ENCODE measurements around the gene TSSK6. TPM values are rescaled to one million over a fixed set of nuclear protein-coding genes. Genes with fewer than 3 reads are reported as not detected.

Gene TSSK6
- total RNA-seq, 1 donor from 2014 or later, result not detected

DNA sequence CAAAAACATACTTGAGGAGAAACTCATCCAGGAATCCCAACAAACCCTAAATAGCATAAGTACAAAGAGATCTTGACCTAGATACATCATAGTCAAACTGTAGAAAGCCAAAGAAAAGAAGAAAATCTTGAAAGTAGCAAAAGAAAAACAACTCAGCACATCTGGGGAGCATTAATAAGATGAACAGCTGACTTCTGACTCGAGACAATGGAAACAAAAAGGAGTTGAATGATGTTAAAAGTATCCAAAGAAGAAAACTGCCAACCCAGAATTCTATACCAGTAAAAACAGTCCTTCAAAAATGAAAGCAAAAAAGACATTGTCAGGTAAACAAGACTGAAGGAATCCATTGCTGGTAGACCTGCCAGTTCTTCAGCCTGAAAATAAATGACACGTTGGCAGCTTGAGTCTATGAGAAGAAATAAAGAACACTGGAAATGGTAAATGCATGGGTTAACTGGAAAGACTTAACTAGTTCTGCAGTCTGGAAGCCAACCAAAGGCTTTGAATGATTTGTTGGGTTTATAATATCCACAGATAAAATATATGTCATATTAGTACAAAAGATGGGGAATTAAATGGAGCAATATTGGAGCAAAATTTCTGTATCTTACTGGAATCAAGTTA, 46.8 kb downstream of the TSSK6 start:
- Histone ChIP-seq H3K9me3 (peaks cover 16 to 24% of the 10 kb centered on the region in 2 donors), H3K36me3 (peaks cover 20 to 40% of the 10 kb centered on the region in 2 donors), H3K27me3 (no peaks in the 10 kb centered on the region), H3K4me3 (no peak overlapping the region), H3K4me1 (peaks cover 2 to 15% of the 10 kb centered on the region in 2 donors), H3K27ac (no peak overlapping the region)
- no peak for DNase-seq (ENCODE audit: low spot score in 2 of 2)
- intact Hi-C loops (cut with DNase I), result no loop called here
- no peak for TF ChIP-seq CTCF (IDR thresholded peaks at IDR 0.05)

DNA sequence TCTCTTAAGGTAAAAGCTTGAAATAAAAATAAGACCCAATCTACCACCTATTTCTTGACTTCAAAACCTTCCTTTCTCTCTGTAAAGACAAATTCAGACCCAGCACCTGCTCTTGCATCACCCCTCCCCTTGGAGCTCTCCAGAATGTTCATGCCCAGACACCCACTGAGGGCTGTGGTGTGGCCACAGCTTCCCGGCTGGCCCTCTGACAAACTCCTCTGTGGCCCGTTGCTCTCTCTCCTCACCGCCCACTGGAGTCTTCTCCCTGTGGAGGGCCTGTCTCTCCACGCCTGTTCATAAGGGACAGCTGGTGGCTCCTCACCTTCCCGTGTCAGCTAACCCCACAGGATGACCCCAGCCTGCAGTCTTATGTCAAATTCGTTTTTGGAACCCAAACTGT, 49.1 kb downstream of the TSSK6 start:
- DNase-seq (ENCODE audit: low spot score in 2 of 2), result no peak
- no peak for TF ChIP-seq CTCF (IDR thresholded peaks at IDR 0.05)
- intact Hi-C loops (cut with DNase I), result no loop called here
- H3K27ac ChIP-seq, result no peak overlapping the region
- H3K4me3 ChIP-seq, result no peak overlapping the region
- peaks cover 20 to 40% of the 10 kb centered on the region in 2 donors for H3K36me3 ChIP-seq
- no peaks in the 10 kb centered on the region for H3K27me3 ChIP-seq
- peaks cover 21 to 35% of the 10 kb centered on the region in 2 donors for H3K4me1 ChIP-seq
- H3K9me3 ChIP-seq, result peaks cover 16 to 24% of the 10 kb centered on the region in 2 donors

GRCh38 chr19:19465436-19466070, 49.8 kb downstream of the TSSK6 start:
- Histone ChIP-seq H3K27me3 (no peaks in the 10 kb centered on the region), H3K36me3 (peaks cover 20 to 40% of the 10 kb centered on the region in 2 donors), H3K9me3 (peaks cover 16 to 24% of the 10 kb centered on the region in 2 donors), H3K4me1 (peaks cover 22 to 42% of the 10 kb centered on the region in 2 donors), H3K27ac (peak overlapping the region in 1 of 2 donors; percentile 63), H3K4me3 (no peak overlapping the region)
- no peak for TF ChIP-seq CTCF (IDR thresholded peaks at IDR 0.05)
- DNase-seq (ENCODE audit: low spot score in 2 of 2), result no peak
- intact Hi-C loops (cut with DNase I), result no loop called here

- Histone ChIP-seq H3K9me3 (peaks cover 16 to 21% of the 10 kb centered on the region in 2 donors), H3K4me1 (peaks cover 27 to 52% of the 10 kb centered on the region in 2 donors), H3K27me3 (no peaks in the 10 kb centered on the region), H3K4me3 (peak overlapping the region in 1 of 2 donors; percentile 25), H3K27ac (peak overlapping the region; percentile 54 to 63), H3K36me3 (peaks cover 20 to 40% of the 10 kb centered on the region in 2 donors)
- no peak for TF ChIP-seq CTCF (IDR thresholded peaks at IDR 0.05)
- intact Hi-C loops (cut with DNase I), result no loop called here
- DNase-seq (ENCODE audit: low spot score in 2 of 2), result no peak
These were observed 50.8 kb downstream of the TSSK6 start for GRCh38 chr19:19464339-19465098.

Other genes starting within 250 kb of the TSSK6 start
- gene TM6SF2, start 242.2 kb downstream of the TSSK6 start, total RNA-seq, result 8.8 TPM
- gene SUGP1, start 195.0 kb downstream of the TSSK6 start, total RNA-seq, result 42.9 TPM
- 41.2 TPM for gene MAU2, start 194.7 kb downstream of the TSSK6 start, total RNA-seq
- 63.3 TPM for gene GATAD2A, start 109.9 kb downstream of the TSSK6 start, total RNA-seq
- gene NDUFA13, start 677 bp upstream of the TSSK6 start, total RNA-seq, result 12.7 TPM
- 3.5 TPM for gene YJEFN3, start 13.4 kb upstream of the TSSK6 start, total RNA-seq
- gene CILP2, start 22.7 kb upstream of the TSSK6 start, total RNA-seq, result not detected
- gene PBX4, start 103.1 kb upstream of the TSSK6 start, total RNA-seq, result not detected
- gene LPAR2, start 112.7 kb upstream of the TSSK6 start, total RNA-seq, result 0.75 TPM
- gene GMIP, start 128.1 kb upstream of the TSSK6 start, total RNA-seq, result 3.9 TPM
- gene ATP13A1, start 148.1 kb upstream of the TSSK6 start, total RNA-seq, result 161 TPM
- 1.3 TPM for gene ZNF101, start 153.3 kb upstream of the TSSK6 start, total RNA-seq
- gene ZNF14, start 217.6 kb upstream of the TSSK6 start, total RNA-seq, result 4.8 TPM

Data from ascending aorta (tissue), 2 donors.